Ishikawa (cell line): ENCODE data around the gene ITPR2.

Source experiments
- CEBPB ChIP-seq: IDR thresholded peaks from 2 replicates; pipeline ENCODE4 v1.6.1; 2012
- EGR1 ChIP-seq: IDR thresholded peaks from 2 replicates; pipeline ENCODE4 v1.6.1; 2012
- EP300 ChIP-seq: IDR thresholded peaks from 2 replicates; pipeline ENCODE4 v1.6.1; 2012; ENCODE audit warnings: borderline replicate concordance
- FOXM1 ChIP-seq: IDR thresholded peaks from 2 replicates; pipeline ENCODE4 v1.6.1; 2012; ENCODE audit warnings: low read depth, borderline replicate concordance
- MAX ChIP-seq: IDR thresholded peaks from 2 replicates; pipeline ENCODE4 v1.6.1; 2012
- RAD21 ChIP-seq: IDR thresholded peaks from 2 replicates; pipeline ENCODE4 v1.6.1; 2012; ENCODE audit warnings: low read depth
- REST ChIP-seq: IDR thresholded peaks from 2 replicates; pipeline ENCODE4 v1.6.1; 2012; ENCODE audit warnings: low read depth, mild to moderate bottlenecking
- TAF1 ChIP-seq: IDR thresholded peaks from 2 replicates; pipeline ENCODE4 v1.6.1; 2012; ENCODE audit warnings: low read depth, mild to moderate bottlenecking
- TCF12 ChIP-seq: IDR thresholded peaks from 2 replicates; pipeline ENCODE4 v1.6.1; 2012; ENCODE audit warnings: low read depth
- TEAD4 ChIP-seq: IDR thresholded peaks from 2 replicates; pipeline ENCODE4 v1.6.1; 2012
- USF1 ChIP-seq: IDR thresholded peaks from 2 replicates; pipeline ENCODE4 v1.6.1; 2012
- YY1 ChIP-seq: IDR thresholded peaks from 2 replicates; pipeline ENCODE4 v1.6.1; 2012; ENCODE audit warnings: low read depth

GRCh38 chr12:26833743-26834490 lies 923 bp upstream of the ITPR2 start:
- TF ChIP-seq YY1 (no peak), REST (no peak), EP300 (no peak), TEAD4 (no peak), RAD21 (no peak), USF1 (no peak), FOXM1 (peak; percentile 71; the same call in 1 of the 2 replicates), MAX (no peak; the same call in 1 of the 2 replicates), CEBPB (no peak), EGR1 (no peak), TAF1 (no peak), TCF12 (no peak)
